Activated CD8-positive, alpha-beta memory T cell treated with anti-CD3 and anti-CD28 coated beads, Interleukin-2, amount 50 U/mL, for 48 hours (primary cell): Measurements from ENCODE around the gene IGSF10.
"Not testable (repeated sequence)": the region's sequence is repeated elsewhere in the genome, so short reads cannot be mapped to it uniquely, and the experiment has no call there.

Experiments
- DNase-seq: peaks from one replicate; pipeline ENCODE4 v3.0.0-alpha.2; 2020

The IGSF10 gene, protein sequence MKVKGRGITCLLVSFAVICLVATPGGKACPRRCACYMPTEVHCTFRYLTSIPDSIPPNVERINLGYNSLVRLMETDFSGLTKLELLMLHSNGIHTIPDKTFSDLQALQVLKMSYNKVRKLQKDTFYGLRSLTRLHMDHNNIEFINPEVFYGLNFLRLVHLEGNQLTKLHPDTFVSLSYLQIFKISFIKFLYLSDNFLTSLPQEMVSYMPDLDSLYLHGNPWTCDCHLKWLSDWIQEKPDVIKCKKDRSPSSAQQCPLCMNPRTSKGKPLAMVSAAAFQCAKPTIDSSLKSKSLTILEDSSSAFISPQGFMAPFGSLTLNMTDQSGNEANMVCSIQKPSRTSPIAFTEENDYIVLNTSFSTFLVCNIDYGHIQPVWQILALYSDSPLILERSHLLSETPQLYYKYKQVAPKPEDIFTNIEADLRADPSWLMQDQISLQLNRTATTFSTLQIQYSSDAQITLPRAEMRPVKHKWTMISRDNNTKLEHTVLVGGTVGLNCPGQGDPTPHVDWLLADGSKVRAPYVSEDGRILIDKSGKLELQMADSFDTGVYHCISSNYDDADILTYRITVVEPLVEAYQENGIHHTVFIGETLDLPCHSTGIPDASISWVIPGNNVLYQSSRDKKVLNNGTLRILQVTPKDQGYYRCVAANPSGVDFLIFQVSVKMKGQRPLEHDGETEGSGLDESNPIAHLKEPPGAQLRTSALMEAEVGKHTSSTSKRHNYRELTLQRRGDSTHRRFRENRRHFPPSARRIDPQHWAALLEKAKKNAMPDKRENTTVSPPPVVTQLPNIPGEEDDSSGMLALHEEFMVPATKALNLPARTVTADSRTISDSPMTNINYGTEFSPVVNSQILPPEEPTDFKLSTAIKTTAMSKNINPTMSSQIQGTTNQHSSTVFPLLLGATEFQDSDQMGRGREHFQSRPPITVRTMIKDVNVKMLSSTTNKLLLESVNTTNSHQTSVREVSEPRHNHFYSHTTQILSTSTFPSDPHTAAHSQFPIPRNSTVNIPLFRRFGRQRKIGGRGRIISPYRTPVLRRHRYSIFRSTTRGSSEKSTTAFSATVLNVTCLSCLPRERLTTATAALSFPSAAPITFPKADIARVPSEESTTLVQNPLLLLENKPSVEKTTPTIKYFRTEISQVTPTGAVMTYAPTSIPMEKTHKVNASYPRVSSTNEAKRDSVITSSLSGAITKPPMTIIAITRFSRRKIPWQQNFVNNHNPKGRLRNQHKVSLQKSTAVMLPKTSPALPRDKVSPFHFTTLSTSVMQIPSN (N-terminal part only)

DNA sequence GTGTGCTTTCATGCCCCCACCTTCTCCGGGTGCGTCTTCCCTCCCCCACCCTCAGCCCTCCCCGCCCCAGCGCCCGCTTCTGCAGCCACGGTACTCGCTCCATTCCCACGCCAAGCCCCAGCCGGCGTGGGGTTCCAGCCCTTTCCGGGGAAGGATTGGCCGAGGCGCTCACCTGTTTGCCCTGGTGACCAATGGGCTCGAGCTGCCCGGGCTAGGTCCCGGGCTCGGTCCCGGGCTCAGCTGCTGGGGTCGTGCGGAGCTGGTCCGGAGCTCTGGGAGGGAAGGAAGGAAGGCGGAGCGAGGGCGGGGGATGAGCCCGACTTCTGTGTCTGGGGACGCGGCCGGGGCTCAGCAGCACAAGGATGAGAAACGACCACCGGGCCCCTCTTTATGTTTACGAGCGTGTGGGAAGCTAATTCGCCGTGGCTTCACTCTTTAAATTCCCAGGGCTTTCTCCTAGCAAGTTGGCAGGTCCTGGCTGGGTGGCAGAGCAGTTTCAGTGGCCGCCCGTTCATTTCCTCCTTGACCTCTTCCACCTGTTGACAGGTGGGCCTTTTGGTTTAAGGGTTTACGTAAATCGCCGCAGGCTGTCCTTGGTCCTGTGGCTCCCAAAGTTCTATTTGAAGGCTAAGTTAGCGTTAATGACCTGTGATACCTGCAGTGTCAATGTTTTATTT lies at the start of gene IGSF10:
Gene IGSF10, minus strand, starts transcription at position 288 of the 677 bp plus-strand sequence. CDS start 2,352 bp downstream, outside the sequence.
- no peak for DNase-seq

- not testable (repeated sequence) for DNase-seq
Measured at GRCh38 chr3:151509468-151510135, 48.7 kb upstream of the IGSF10 start.

GRCh38 chr3:151504606-151505005 lies 43.7 kb upstream of the IGSF10 start:
- DNase-seq, result no peak

DNA sequence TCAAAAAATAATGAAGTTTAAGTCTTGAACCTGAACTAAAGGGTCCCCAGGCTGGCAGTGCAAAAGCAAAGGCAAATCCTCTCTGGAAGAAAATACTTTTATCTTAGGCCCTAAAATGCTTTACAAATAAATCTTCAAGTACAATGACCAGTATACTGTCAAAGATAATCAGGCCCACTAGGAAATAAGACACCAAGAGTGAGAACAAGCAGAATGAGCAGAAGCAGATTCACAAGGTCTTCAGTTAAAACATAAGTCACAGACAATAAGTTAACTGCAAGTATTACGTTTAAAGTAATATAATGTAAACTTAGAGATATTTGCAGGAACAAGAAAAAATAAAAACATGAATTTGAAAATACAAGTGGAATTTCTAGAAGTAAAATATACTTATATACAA lies 42.2 kb upstream of the IGSF10 start:
- no peak for DNase-seq

GRCh38 chr3:151501923-151502632 lies 41.2 kb upstream of the IGSF10 start:
- DNase-seq, result no peak

GRCh38 chr3:151501171-151501922 lies 40.5 kb upstream of the IGSF10 start:
- DNase-seq, result no peak

DNA sequence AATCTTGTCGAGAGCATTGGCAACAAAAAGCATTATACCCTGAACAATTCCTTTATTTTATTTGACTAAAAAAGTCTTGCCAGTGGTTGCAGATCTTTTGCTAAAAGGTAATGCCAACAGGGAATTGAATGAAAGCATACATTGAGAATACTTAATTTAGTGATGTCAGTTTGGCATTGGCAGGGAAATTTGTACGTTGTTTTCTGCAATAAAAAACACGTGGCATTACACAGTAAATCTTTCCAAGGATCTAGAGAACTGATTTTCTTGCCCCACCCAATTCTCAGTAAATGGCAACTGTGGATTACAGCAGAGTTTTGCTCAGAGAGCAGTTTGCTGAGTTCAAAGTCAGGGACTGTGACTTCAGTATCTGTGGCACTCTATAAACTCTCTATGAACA lies 38.3 kb upstream of the IGSF10 start:
- no peak for DNase-seq

- DNase-seq, result no peak
Measured at GRCh38 chr3:151491525-151491924, 30.7 kb upstream of the IGSF10 start.

DNA sequence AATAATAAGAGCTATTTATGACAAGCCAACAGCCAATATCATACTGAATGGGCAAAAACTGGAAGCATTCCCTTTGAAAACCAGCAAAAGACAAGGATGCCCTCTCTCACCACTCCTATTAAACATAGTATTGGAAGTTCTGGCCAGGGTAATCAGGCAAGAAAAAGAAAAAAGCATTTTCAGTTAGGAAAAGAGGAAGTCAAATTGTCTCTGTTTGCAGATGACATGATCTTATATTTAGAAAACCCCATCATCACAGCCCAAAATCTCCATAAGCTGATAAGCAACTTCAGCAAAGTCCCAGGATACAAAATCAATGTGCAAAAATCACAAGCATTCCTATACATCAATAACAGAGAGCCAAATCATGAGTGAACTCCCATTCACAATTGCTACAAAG lies 27.0 kb upstream of the IGSF10 start:
- DNase-seq, result not testable (repeated sequence)

- no peak for DNase-seq
Measured at GRCh38 chr3:151483961-151484520, 23.2 kb upstream of the IGSF10 start.

GRCh38 chr3:151483488-151483887 lies 22.6 kb upstream of the IGSF10 start:
- no peak for DNase-seq

DNA sequence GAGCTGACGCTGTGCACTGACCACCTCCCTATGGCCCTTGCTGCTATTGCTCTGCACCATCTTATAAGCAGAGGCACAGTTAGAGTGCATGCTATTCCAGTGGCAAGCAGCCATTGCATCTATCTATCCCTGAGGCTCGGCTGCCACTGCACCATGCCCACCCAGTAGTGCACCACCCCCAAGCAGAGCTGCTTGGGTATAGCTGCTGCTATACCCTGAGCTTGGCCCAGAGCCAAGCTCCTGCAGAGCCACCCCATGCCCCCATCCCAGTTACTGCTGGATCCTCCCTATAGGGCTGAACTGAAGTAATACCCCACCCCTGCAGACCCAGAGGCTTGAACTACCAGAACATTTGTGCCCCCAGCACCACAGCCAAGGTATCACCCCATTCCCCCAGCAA lies 19.6 kb upstream of the IGSF10 start:
- no peak for DNase-seq

GRCh38 chr3:151479452-151479851 lies 18.6 kb upstream of the IGSF10 start:
- DNase-seq, result no peak

DNA sequence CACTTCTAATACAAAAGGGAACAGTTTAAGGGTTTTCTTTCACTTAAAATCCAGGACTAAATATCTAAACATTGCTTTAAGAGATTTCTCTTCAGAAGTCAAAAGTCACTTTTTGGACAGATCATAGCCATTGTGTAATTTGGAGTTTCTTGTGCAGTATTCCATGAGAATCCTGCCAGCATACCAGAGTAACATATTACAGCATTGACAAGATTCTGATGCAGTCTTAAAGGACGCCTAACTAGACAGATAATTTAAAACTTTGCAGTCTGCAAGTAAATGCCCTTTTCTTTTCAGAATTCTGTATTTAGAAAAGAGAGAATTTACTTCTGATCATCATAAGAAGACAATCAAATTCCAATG lies 17.5 kb upstream of the IGSF10 start:
- no peak for DNase-seq

DNA sequence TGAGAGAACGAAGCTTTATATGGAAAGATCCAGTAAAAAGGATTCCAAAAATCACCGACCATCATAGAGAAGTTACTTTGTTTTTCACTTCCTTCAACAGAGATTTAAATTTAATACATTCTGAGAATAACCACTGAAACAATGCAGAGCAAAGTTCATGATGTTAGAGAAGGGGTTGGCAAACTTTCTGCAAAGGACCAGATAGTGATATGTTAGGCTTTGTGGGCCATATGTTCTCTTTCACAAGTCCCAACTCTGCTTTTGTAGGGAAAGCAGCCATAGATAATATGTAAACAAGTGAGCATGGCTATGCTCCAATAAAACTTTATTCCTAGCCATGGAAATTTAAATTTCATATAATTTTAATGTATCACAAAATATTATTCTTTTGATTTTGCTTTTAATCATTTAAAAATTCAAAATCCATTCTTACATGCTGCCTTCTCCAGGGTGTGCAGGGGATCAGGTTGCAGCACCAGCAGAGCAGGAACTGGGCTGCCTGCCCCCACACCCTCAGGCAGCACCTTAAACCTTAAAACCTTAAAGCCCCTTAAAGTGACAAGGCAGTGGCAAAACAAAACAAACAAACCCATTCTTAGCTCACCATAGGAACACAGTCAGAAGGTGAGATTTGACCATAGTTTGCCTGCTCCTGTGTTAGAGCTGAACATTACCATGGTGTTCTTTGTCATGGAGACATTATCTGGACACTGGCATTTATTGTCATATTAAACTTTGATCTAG lies 16.9 kb upstream of the IGSF10 start:
- no peak for DNase-seq

DNA sequence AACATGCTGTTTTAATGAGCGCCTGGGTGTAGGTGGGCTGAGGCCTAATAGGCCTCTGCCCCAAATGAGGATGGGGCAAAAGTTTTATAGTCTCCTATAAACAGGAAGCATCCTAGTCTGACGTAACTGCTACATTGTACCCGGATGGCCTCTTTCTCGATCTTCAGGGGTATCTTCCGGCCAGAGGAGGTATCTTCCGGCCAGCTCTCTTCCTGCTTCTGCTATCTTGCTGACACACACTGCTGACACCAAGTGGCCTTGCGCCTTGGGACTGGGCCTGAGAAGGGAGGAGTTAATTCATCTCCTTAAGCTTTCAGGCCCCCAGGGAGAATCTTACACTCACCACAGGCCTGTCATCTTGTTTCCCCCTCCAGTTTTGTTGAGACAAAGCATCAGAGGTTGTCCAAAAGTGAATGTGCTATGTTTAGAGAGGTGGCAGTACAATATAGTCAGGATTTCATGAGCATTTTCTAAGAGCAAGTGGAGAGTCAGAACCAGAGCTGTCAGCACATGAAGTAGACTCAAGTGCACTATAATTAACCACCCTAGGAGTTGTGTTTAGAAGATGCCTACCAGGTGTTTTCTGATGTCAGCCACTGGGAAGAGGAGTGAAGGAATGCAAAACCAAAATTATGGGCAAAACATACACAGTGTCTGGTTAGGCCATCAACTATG lies 15.6 kb upstream of the IGSF10 start:
- no peak for DNase-seq

GRCh38 chr3:151468284-151468917 lies 7.5 kb upstream of the IGSF10 start:
- DNase-seq, result no peak

GRCh38 chr3:151467069-151467468 lies 6.2 kb upstream of the IGSF10 start:
- DNase-seq, result no peak
